Osteoblast (primary cell): ENCODE results near the gene SMPD2. TPM values are rescaled to one million over a fixed set of nuclear protein-coding genes. Genes with fewer than 3 reads are reported as not detected.

Experiments used
- DNase-seq: peaks from one replicate; pipeline ENCODE4 v3.0.0; 2011; ENCODE audit warnings: low spot score, mixed read lengths; ENCODE audit not compliant: insufficient read length; ENCODE audit errors: missing footprints
- H2AFZ ChIP-seq: 2 replicates; pipeline ENCODE4 v1.6.0; 2011; ENCODE audit warnings: mild to moderate bottlenecking, low read length
- H3K27ac ChIP-seq: 2 replicates; pipeline ENCODE4 v1.5.1; 2011; ENCODE audit warnings: mild to moderate bottlenecking, low read depth, low read length, moderate library complexity
- H3K27me3 ChIP-seq: 2 replicates; pipeline ENCODE4 v1.6.0; 2012; ENCODE audit warnings: mild to moderate bottlenecking, control low read depth, inconsistent platforms, low read length, moderate library complexity; ENCODE audit not compliant: insufficient read depth
- H3K36me3 ChIP-seq: 2 replicates; pipeline ENCODE4 v1.5.1; 2011; ENCODE audit warnings: mild to moderate bottlenecking, low read length, control low read depth, moderate library complexity; ENCODE audit not compliant: insufficient read depth
- H3K4me1 ChIP-seq: 2 replicates; pipeline ENCODE4 v1.5.1; 2011; ENCODE audit warnings: mild to moderate bottlenecking, low read length, control low read depth, moderate library complexity; ENCODE audit not compliant: insufficient read depth
- H3K4me2 ChIP-seq: 2 replicates; pipeline ENCODE4 v1.6.0; 2011; ENCODE audit warnings: mild to moderate bottlenecking, low read length; ENCODE audit not compliant: insufficient read depth
- H3K4me3 ChIP-seq: fragments of 200-600 bp; sonication (generic); 3 replicates; pipeline ENCODE4 v1.5.1; 2012; ENCODE audit warnings: mild to moderate bottlenecking, low read length, inconsistent platforms; ENCODE audit not compliant: insufficient read depth
- H3K79me2 ChIP-seq: 2 replicates; pipeline ENCODE4 v1.6.0; 2012; ENCODE audit warnings: mild to moderate bottlenecking, low read length, control low read depth, inconsistent platforms; ENCODE audit not compliant: insufficient read depth
- H3K9me3 ChIP-seq: 2 replicates; pipeline ENCODE4 v1.5.1; 2011; ENCODE audit warnings: low read depth, low read length, control low read depth
- H4K20me1 ChIP-seq: 2 replicates; pipeline ENCODE4 v1.6.0; 2012; ENCODE audit warnings: mild to moderate bottlenecking, low read length, control low read depth; ENCODE audit not compliant: insufficient read depth
- total RNA-seq: library from RNA; depleted of rRNA; stranded (reverse); fragments of >200 nt; gene quantifications from 2 replicates; pipeline ENCODE4 v1.2.3, GENCODE V29; 2012
- TF ChIP-seq, protein P1 (sequence below): IDR thresholded peaks from 2 replicates; pipeline ENCODE4 v1.5.1; 2011; ENCODE audit warnings: mild to moderate bottlenecking, low read depth, low read length, moderate library complexity; ENCODE audit errors: extremely low read depth

SMPD2 gene
- total RNA-seq, 1 donor, result 14.8 TPM

DNA sequence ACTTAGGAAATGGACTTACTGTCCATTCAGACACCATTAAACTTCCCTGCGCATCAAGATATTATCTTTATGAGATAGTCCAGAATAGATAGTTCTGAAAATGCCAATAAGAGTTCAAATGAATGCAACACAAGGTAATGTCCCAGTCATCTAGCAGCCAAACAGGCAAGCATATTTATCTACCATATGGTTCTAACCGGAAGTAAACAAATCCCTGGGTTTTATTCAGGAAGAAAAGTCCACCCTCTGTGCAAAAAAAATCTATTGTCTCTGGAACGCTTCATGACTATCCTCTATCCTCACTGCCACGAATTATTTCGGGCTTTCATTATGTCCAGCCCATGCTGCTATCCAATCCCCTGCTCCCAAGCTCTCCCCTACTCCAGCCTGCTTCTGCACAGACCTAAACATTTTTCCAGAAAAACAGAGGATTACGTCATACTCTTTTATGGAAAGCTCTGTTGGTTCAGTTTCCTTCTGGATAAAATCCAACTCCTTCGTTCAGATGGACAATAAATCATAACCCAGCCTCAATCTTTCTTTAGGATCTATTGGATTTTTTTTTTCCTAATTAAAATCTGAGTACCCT, 11.5 kb upstream of the SMPD2 start:
- Histone ChIP-seq H2AFZ (no peak overlapping the region), H3K4me3 (no peak overlapping the region)

DNA sequence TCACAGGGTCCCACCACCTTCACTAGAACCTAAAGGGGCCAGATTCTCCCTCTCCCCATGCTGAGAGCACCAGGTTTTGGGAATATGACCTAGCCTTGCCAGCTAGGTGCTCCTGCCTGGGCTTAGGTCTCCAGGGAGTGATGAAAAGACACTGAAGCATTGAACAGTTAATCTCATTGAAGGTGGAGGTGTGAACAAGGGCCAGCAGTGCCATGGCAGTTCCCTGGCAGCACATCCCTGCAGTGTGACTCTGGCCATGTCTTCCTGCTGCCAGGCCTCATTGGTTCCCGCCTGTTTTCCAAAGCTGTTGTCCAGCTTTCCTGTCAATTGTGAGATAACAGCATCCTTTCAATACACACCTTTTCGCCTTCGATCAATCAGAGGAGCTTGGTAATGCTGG, 11.0 kb upstream of the SMPD2 start:
- H3K9me3 ChIP-seq, result no peaks in the 10 kb centered on the region
- peak overlapping the region; percentile 54 for H3K4me2 ChIP-seq
- no peaks in the 10 kb centered on the region for H4K20me1 ChIP-seq
- TF ChIP-seq, protein P1, sequence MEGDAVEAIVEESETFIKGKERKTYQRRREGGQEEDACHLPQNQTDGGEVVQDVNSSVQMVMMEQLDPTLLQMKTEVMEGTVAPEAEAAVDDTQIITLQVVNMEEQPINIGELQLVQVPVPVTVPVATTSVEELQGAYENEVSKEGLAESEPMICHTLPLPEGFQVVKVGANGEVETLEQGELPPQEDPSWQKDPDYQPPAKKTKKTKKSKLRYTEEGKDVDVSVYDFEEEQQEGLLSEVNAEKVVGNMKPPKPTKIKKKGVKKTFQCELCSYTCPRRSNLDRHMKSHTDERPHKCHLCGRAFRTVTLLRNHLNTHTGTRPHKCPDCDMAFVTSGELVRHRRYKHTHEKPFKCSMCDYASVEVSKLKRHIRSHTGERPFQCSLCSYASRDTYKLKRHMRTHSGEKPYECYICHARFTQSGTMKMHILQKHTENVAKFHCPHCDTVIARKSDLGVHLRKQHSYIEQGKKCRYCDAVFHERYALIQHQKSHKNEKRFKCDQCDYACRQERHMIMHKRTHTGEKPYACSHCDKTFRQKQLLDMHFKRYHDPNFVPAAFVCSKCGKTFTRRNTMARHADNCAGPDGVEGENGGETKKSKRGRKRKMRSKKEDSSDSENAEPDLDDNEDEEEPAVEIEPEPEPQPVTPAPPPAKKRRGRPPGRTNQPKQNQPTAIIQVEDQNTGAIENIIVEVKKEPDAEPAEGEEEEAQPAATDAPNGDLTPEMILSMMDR, result no peak
- H3K4me1 ChIP-seq, result peaks cover 5% of the 10 kb centered on the region
- H3K27ac ChIP-seq, result no peak overlapping the region
- no peak overlapping the region for H3K4me3 ChIP-seq
- H2AFZ ChIP-seq, result no peak overlapping the region
- no peaks in the 10 kb centered on the region for H3K36me3 ChIP-seq
- DNase-seq, result peak; percentile 32
- no peaks in the 10 kb centered on the region for H3K27me3 ChIP-seq
- no peaks in the 10 kb centered on the region for H3K79me2 ChIP-seq

More for the DNA sequence above, 11.5 kb upstream of the SMPD2 start:
- DNase-seq, result peak; percentile 89
- H3K4me2 ChIP-seq, result peak overlapping the region; percentile 54
- no peaks in the 10 kb centered on the region for H3K36me3 ChIP-seq
- H3K27me3 ChIP-seq, result no peaks in the 10 kb centered on the region
- TF ChIP-seq, protein P1, result no peak
- no peak overlapping the region for H3K27ac ChIP-seq
- no peaks in the 10 kb centered on the region for H3K9me3 ChIP-seq
- H3K79me2 ChIP-seq, result no peaks in the 10 kb centered on the region
- H4K20me1 ChIP-seq, result no peaks in the 10 kb centered on the region
- peaks cover 5% of the 10 kb centered on the region for H3K4me1 ChIP-seq

DNA sequence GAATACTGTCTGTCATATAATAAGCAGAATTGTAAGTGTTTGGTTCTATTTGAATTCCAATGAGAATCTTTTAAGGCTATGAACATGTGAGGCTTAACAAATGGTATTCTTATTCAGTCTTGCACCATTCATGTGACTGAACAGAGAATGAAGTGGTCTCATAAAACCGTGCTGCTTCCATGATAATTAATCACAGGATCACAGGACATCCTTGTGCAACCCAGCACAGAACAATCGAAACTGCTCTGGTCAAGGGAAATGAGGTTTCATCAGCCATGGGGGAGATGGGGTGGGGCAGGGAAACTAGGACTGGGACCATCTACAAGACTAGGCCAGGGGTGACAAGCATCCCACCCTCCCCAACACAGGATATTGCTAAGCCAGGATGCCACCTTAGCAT, 6.1 kb upstream of the SMPD2 start:
- Histone ChIP-seq H3K27ac (no peak overlapping the region), H4K20me1 (no peaks in the 10 kb centered on the region), H3K4me2 (no peak overlapping the region), H3K4me1 (no peaks in the 10 kb centered on the region), H3K27me3 (no peaks in the 10 kb centered on the region), H3K4me3 (no peak overlapping the region), H3K9me3 (no peaks in the 10 kb centered on the region), H3K36me3 (no peaks in the 10 kb centered on the region), H3K79me2 (no peaks in the 10 kb centered on the region), H2AFZ (no peak overlapping the region)
- no peak for DNase-seq
- TF ChIP-seq, protein P1, result no peak

DNA sequence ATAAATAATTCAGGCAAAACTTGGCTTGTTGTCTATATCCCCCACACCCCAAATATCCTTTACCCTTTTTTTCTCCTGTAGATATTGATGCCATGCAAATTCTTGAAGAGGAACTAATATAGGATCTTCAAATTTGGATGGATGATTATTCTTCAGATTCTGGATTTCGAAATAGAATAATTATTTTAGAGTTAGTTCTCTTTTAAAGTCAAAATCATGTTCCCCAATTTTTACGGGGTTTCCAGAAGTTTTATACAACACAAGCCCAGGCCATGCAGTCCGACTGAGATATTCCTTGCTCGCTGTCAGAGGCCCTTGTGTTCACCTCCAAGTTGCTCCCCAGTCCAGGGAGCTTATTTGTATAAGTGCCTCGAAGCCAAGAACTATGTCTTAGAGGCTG, 4.5 kb upstream of the SMPD2 start:
- DNase-seq, result no peak
- H3K36me3 ChIP-seq, result no peaks in the 10 kb centered on the region
- H3K27ac ChIP-seq, result no peak overlapping the region

More for the DNA sequence above, 4.5 kb upstream of the SMPD2 start:
- no peaks in the 10 kb centered on the region for H3K79me2 ChIP-seq
- peaks cover under 1% of the 10 kb centered on the region for H3K4me1 ChIP-seq
- no peaks in the 10 kb centered on the region for H4K20me1 ChIP-seq
- no peak overlapping the region for H3K4me3 ChIP-seq
- TF ChIP-seq, protein P1, result no peak
- no peaks in the 10 kb centered on the region for H3K27me3 ChIP-seq
- no peak overlapping the region for H2AFZ ChIP-seq
- H3K9me3 ChIP-seq, result no peaks in the 10 kb centered on the region
- no peak overlapping the region for H3K4me2 ChIP-seq
